Left ventricle myocardium inferior (tissue), 1 donor: ENCODE results near the gene PDE4B. TPM values are rescaled to one million over a fixed set of nuclear protein-coding genes. Genes with fewer than 3 reads are reported as not detected.

Source experiments
- DNase-seq: peaks from one replicate; pipeline ENCODE4 v3.0.0-alpha.2; 2020
- H3K27ac ChIP-seq: fragments of 200-600 bp; replicated peaks from 2 replicates; pipeline ENCODE4 v1.8.0; 2021
- H3K27me3 ChIP-seq: fragments of 200-600 bp; 2 replicates; pipeline ENCODE4 v1.8.0; 2021; ENCODE audit warnings: low read depth
- H3K36me3 ChIP-seq: fragments of 200-600 bp; 2 replicates; pipeline ENCODE4 v1.8.0; 2021
- H3K4me1 ChIP-seq: fragments of 200-600 bp; 2 replicates; pipeline ENCODE4 v1.8.0; 2021
- H3K4me3 ChIP-seq: fragments of 200-600 bp; 2 replicates; pipeline ENCODE4 v1.8.0; 2021; ENCODE audit warnings: mild to moderate bottlenecking, moderate library complexity
- H3K9me3 ChIP-seq: fragments of 200-600 bp; replicated peaks from 2 replicates; pipeline ENCODE4 v1.8.0; 2021
- intact Hi-C: fragments of 100-400 bp; cut with micrococcal nuclease; formaldehyde crosslinking; loops from one replicate; pipeline ENCODE4 v1.11.0; 2022
- total RNA-seq: library from RNA; stranded (reverse); fragmentation: NEBNext Ultra II Directional; extraction: Animal tissue kit (Norgen Biotek cat#: 25700); gene quantifications from one replicate; pipeline ENCODE4 v1.2.1, GENCODE V29; 2021
- TF ChIP-seq, protein P1 (sequence below): fragments of 200-600 bp; IDR thresholded peaks from 2 replicates; pipeline ENCODE4 v1.8.0; 2021; ENCODE audit warnings: antibody characterized with exemption, mild to moderate bottlenecking, borderline replicate concordance
- donor health status: DM: no; HTN: yes; CAD: no; lungs with severe emphysema.

The PDE4B gene
- total RNA-seq, 1 donor from 2014 or later, result 3.5 TPM

GRCh38 chr1:66210635-66211244 lies 418.0 kb downstream of the PDE4B start:
- Histone ChIP-seq H3K9me3 (no peaks in the 10 kb centered on the region), H3K27ac (no peak overlapping the region), H3K27me3 (no peaks in the 10 kb centered on the region), H3K4me1 (peaks cover 16% of the 10 kb centered on the region), H3K4me3 (no peak overlapping the region), H3K36me3 (no peaks in the 10 kb centered on the region)
- DNase-seq, result no peak
- TF ChIP-seq, protein P1, sequence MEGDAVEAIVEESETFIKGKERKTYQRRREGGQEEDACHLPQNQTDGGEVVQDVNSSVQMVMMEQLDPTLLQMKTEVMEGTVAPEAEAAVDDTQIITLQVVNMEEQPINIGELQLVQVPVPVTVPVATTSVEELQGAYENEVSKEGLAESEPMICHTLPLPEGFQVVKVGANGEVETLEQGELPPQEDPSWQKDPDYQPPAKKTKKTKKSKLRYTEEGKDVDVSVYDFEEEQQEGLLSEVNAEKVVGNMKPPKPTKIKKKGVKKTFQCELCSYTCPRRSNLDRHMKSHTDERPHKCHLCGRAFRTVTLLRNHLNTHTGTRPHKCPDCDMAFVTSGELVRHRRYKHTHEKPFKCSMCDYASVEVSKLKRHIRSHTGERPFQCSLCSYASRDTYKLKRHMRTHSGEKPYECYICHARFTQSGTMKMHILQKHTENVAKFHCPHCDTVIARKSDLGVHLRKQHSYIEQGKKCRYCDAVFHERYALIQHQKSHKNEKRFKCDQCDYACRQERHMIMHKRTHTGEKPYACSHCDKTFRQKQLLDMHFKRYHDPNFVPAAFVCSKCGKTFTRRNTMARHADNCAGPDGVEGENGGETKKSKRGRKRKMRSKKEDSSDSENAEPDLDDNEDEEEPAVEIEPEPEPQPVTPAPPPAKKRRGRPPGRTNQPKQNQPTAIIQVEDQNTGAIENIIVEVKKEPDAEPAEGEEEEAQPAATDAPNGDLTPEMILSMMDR, result no peak
- intact Hi-C loops, result no loop called here

DNA sequence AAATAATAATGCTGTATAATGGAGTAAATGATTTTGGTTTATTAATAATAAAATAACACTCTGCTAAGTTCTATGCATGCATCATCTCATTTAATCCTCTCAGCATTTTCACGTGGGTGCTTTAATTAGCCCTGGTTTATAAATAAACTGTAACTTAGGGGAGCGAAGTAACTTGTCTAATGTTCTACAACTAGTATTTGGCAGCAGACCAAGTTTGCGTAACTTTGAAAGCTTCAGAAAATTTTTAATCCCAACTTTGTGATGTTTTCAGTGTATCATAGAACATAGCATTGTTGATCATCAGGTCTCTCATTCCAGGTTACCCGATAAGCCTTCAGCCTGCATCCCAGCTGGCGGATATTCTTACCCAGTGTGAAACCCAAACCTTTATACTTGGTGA lies 418.8 kb downstream of the PDE4B start:
- TF ChIP-seq, protein P1, result no peak
- no peak overlapping the region for H3K4me3 ChIP-seq
- no peaks in the 10 kb centered on the region for H3K36me3 ChIP-seq
- intact Hi-C loops, result no loop called here
- no peak overlapping the region for H3K27ac ChIP-seq
- no peaks in the 10 kb centered on the region for H3K9me3 ChIP-seq
- DNase-seq, result no peak
- no peaks in the 10 kb centered on the region for H3K27me3 ChIP-seq
- peaks cover 15% of the 10 kb centered on the region for H3K4me1 ChIP-seq

- Histone ChIP-seq H3K9me3 (no peaks in the 10 kb centered on the region), H3K4me3 (no peak overlapping the region), H3K36me3 (no peaks in the 10 kb centered on the region), H3K4me1 (no peaks in the 10 kb centered on the region), H3K27ac (no peak overlapping the region), H3K27me3 (no peaks in the 10 kb centered on the region)
- intact Hi-C loops, result no loop called here
- no peak for DNase-seq
- TF ChIP-seq, protein P1, result no peak
These were observed 420.8 kb downstream of the PDE4B start for GRCh38 chr1:66213491-66213890.

DNA sequence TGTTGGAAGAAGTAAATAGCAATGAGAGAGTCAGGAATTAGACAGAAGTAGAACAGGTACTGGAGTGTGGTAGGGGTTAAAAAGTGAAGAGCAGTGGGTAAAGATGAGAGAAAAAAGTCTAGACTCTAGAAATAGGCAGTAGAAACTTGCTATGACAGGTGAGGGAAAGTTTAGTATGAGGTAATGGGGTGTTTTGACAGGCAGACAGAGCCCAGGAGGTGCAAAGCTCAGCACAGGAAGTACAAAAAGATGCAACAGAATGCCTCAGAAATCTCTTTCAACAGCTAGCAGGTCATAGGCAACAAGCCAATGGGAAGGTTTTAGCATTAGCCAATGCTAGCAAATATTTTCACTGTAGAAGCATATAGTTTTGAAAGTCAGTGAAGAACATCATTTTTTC lies 422.2 kb downstream of the PDE4B start:
- H3K9me3 ChIP-seq, result no peaks in the 10 kb centered on the region
- TF ChIP-seq, protein P1, result no peak
- H3K27ac ChIP-seq, result no peak overlapping the region
- DNase-seq, result no peak
- H3K36me3 ChIP-seq, result no peaks in the 10 kb centered on the region
- H3K4me3 ChIP-seq, result no peak overlapping the region
- H3K27me3 ChIP-seq, result no peaks in the 10 kb centered on the region
- intact Hi-C loops, result no loop called here
- no peaks in the 10 kb centered on the region for H3K4me1 ChIP-seq

DNA sequence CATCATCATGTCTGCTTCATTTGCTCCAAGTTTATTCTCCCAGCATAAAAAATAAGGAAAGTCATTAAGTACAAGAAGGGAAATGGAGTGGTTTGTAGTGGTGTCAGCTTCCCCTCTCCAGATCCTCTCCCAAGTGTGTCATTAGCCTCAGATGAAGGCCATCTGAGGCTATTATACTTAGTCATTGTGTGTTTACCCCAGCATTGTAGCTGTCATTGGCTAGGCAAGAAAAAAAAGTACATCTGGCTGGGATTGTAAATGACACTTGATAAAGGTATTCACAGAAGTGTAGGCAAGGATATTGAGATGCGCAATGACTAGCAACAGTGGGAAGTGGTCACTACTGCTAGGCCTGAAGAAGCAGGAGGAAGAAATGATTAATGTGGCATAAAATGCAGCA lies 424.3 kb downstream of the PDE4B start:
- H3K4me3 ChIP-seq, result no peak overlapping the region
- H3K4me1 ChIP-seq, result no peaks in the 10 kb centered on the region
- H3K9me3 ChIP-seq, result no peaks in the 10 kb centered on the region
- no peak for DNase-seq
- no peaks in the 10 kb centered on the region for H3K36me3 ChIP-seq
- no peaks in the 10 kb centered on the region for H3K27me3 ChIP-seq
- TF ChIP-seq, protein P1, result no peak
- intact Hi-C loops, result no loop called here
- H3K27ac ChIP-seq, result no peak overlapping the region
